Endodermal cell (in vitro differentiated cells): ENCODE measurements around the gene SYNJ2. TPM values are rescaled to one million over a fixed set of nuclear protein-coding genes. Genes with fewer than 3 reads are reported as not detected.

Experiments
- DNase-seq: peaks from one replicate; pipeline ENCODE4 v3.0.0-alpha.2; 2017
- H3K27ac ChIP-seq: 2 replicates; pipeline ENCODE4 v1.5.1; 2013; ENCODE audit warnings: mild to moderate bottlenecking, low read depth, low read length, moderate library complexity
- H3K27me3 ChIP-seq: 2 replicates; pipeline ENCODE4 v1.6.1; 2013; ENCODE audit warnings: mild to moderate bottlenecking, low read length, moderate library complexity; ENCODE audit not compliant: insufficient read depth, control insufficient read depth, poor library complexity, severe bottlenecking
- H3K36me3 ChIP-seq: 2 replicates; pipeline ENCODE4 v1.7.0; 2013; ENCODE audit warnings: mild to moderate bottlenecking, low read length, moderate library complexity; ENCODE audit not compliant: control insufficient read depth, insufficient read depth
- H3K4me1 ChIP-seq: one replicate; pipeline ENCODE4 v1.7.0; 2013; ENCODE audit warnings: low read length; ENCODE audit not compliant: control insufficient read depth, insufficient read depth
- H3K4me3 ChIP-seq: 2 replicates; pipeline ENCODE4 v1.5.1; 2013; ENCODE audit warnings: mild to moderate bottlenecking, low read length, moderate library complexity
- H3K9ac ChIP-seq: 2 replicates; pipeline ENCODE4 v1.6.1; 2013; ENCODE audit warnings: mild to moderate bottlenecking, low read length, moderate library complexity; ENCODE audit not compliant: poor library complexity, severe bottlenecking; ENCODE audit errors: extremely low read depth
- H3K9me3 ChIP-seq: 2 replicates; pipeline ENCODE4 v1.6.1; 2013; ENCODE audit warnings: mild to moderate bottlenecking, low read length, moderate library complexity; ENCODE audit not compliant: control insufficient read depth
- H3K27ac Mint-ChIP-seq: 2 replicates; pipeline ENCODE4 v1.8.0; 2020; ENCODE audit warnings: mixed read lengths
- H3K27me3 Mint-ChIP-seq: 2 replicates; pipeline ENCODE4 v1.8.0; 2021; ENCODE audit warnings: mild to moderate bottlenecking, mixed read lengths; ENCODE audit not compliant: insufficient read depth
- H3K36me3 Mint-ChIP-seq: 2 replicates; pipeline ENCODE4 v1.8.0; 2020; ENCODE audit warnings: low read depth, mixed read lengths
- H3K4me1 Mint-ChIP-seq: 2 replicates; pipeline ENCODE4 v1.8.0; 2020; ENCODE audit warnings: mixed read lengths
- H3K4me3 Mint-ChIP-seq: 2 replicates; pipeline ENCODE4 v1.8.0; 2020; ENCODE audit warnings: mild to moderate bottlenecking, moderate library complexity, mixed read lengths
- H3K9me3 Mint-ChIP-seq: 2 replicates; pipeline ENCODE4 v1.8.0; 2020; ENCODE audit warnings: mild to moderate bottlenecking, mixed read lengths
- CTCF ChIP-seq: fragments of 200-600 bp; sonication (generic); conservative IDR thresholded peaks from 2 replicates; pipeline ENCODE4 v1.5.0; 2021; ENCODE audit warnings: antibody characterized with exemption, mild to moderate bottlenecking
- WGBS, 2 experiments: methylation state at CpG; one replicate each; pipeline versions ENCODE4 v1.1.5 to v1.1.7; 2013; ENCODE audit warnings: missing lambda C conversion rate in 2 of 2, mixed read lengths in 1 of 2; ENCODE audit not compliant: insufficient coverage in 1 of 2, insufficient read length in 1 of 2; 5-methylcytosine and 5-hydroxymethylcytosine counted together
- total RNA-seq, 2 donors: library from RNA; stranded (reverse); fragmentation: NEBNext Ultra II Directional in 1 of 2; extraction: Animal tissue kit (Norgen Biotek cat#: 25700) in 1 of 2; gene quantifications; 2 replicates in 1 of 2; 3 replicates in 1 of 2; pipeline ENCODE4 v1.2.1, GENCODE V29; 2021

SYNJ2 gene
- total RNA-seq, 2 donors from 2014 or later: 21.2 to 32.8 TPM

GRCh38 chr6:157981132-157981394 lies 600 bp upstream of the SYNJ2 start:
- H3K27me3 Mint-ChIP-seq: peaks cover 43% of the 10 kb centered on the region

GRCh38 chr6:157982102-157982562 lies 469 bp downstream of the SYNJ2 start:
- H3K4me3 ChIP-seq: peak overlapping the region; percentile 88
- no peaks in the 10 kb centered on the region for H3K9me3 ChIP-seq
- TF ChIP-seq CTCF: no peak
- H3K27me3 ChIP-seq: no peaks in the 10 kb centered on the region
- no peaks in the 10 kb centered on the region for H3K9me3 Mint-ChIP-seq
- peak overlapping the region; percentile 48 for H3K27ac Mint-ChIP-seq
- H3K36me3 Mint-ChIP-seq: no peaks in the 10 kb centered on the region
- peaks cover 9% of the 10 kb centered on the region for H3K4me1 ChIP-seq
- 0 to 1% methylated on average over 23 to 36 of the region's 36 CpGs for WGBS, 2 experiments
- peak overlapping the region; percentile 70 for H3K4me3 Mint-ChIP-seq
- peaks cover 19% of the 10 kb centered on the region for H3K4me1 Mint-ChIP-seq
- no peaks in the 10 kb centered on the region for H3K36me3 ChIP-seq
- peak; percentile 88 for DNase-seq
- H3K9ac ChIP-seq: peak overlapping the region; percentile 79
- peaks cover 34% of the 10 kb centered on the region for H3K27me3 Mint-ChIP-seq
- H3K27ac ChIP-seq: no peak overlapping the region

More at GRCh38 chr6:157981132-157981394, 600 bp upstream of the SYNJ2 start:
- Mint-ChIP-seq H3K4me1 (peaks cover 18% of the 10 kb centered on the region), H3K4me3 (peak overlapping the region; percentile 70), H3K36me3 (no peaks in the 10 kb centered on the region), H3K9me3 (no peaks in the 10 kb centered on the region), H3K27ac (peak overlapping the region; percentile 68)
- no peaks in the 10 kb centered on the region for H3K36me3 ChIP-seq
- H3K27ac ChIP-seq: no peak overlapping the region
- DNase-seq: no peak
- peak overlapping the region; percentile 88 for H3K4me3 ChIP-seq
- peaks cover 7% of the 10 kb centered on the region for H3K4me1 ChIP-seq
- no peaks in the 10 kb centered on the region for H3K9me3 ChIP-seq
- WGBS, 2 experiments: 38 to 54% methylated on average over 19 to 24 of the region's 24 CpGs
- H3K27me3 ChIP-seq: no peaks in the 10 kb centered on the region
- no peak for TF ChIP-seq CTCF
- H3K9ac ChIP-seq: peak overlapping the region; percentile 79

GRCh38 chr6:157982563-157983405 lies 1.1 kb downstream of the SYNJ2 start:
- WGBS, 2 experiments: 62 to 68% methylated on average over 16 to 17 of the region's 17 CpGs
- Mint-ChIP-seq H3K9me3 (no peaks in the 10 kb centered on the region), H3K27me3 (peaks cover 27% of the 10 kb centered on the region), H3K27ac (peak overlapping the region; percentile 48), H3K36me3 (no peaks in the 10 kb centered on the region), H3K4me3 (peak overlapping the region; percentile 70), H3K4me1 (peaks cover 19% of the 10 kb centered on the region)
- Histone ChIP-seq H3K27ac (no peak overlapping the region), H3K4me1 (peaks cover 9% of the 10 kb centered on the region), H3K4me3 (peak overlapping the region; percentile 88), H3K27me3 (no peaks in the 10 kb centered on the region), H3K36me3 (no peaks in the 10 kb centered on the region), H3K9ac (peak overlapping the region; percentile 79), H3K9me3 (no peaks in the 10 kb centered on the region)
- peak; percentile 70 for DNase-seq
- TF ChIP-seq CTCF: peak; percentile 57
